CD4-positive, alpha-beta T cell treated with Interleukin-12 subunit alpha and Interleukin-12 subunit beta, for 1 hour (primary cell): ENCODE measurements around the gene FNDC10.
"Not testable (repeated sequence)": the region's sequence is repeated elsewhere in the genome, so short reads cannot be mapped to it uniquely, and the experiment has no call there.

Experiments used
- DNase-seq: peaks from one replicate; pipeline ENCODE4 v3.0.0-alpha.2; 2020

Gene FNDC10

DNA sequence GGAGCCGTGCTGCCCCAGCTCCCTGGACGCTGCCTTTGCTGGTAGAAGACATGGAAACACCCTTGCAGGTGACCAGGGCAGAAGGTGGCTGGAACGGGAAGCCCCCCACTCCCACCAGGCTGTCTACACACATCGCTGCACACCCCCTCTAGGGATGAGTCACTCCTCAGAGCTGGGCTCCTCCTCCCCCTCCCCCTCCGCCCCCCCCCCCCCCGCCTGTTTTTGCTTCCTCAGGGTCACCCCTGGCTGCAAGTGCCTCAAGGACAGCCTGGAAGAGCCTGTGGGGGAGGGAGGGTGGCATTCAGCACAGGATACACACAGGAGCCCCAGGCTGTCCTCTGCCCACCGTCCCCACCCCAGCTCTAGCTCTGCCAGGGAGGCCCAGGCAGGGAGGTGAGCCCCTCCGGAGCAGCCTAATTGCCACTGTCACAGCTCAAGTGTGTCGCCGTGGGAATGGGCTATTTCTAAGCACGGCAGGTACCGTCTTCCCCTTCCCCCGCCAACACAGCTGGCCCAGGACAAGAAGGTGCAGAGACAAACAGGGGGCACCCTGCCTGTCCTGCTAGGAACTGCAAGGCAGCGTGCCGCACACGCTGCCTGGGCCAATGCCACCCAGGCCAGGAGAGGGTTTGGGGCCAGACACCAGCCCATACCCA lies 2.5 kb downstream of the FNDC10 start:
- no peak for DNase-seq

- DNase-seq = no peak
Observed at GRCh38 chr1:1596493-1597274, 3.3 kb downstream of the FNDC10 start.

- not testable (repeated sequence) for DNase-seq
Observed at GRCh38 chr1:1595341-1595740, 4.6 kb downstream of the FNDC10 start.

DNA sequence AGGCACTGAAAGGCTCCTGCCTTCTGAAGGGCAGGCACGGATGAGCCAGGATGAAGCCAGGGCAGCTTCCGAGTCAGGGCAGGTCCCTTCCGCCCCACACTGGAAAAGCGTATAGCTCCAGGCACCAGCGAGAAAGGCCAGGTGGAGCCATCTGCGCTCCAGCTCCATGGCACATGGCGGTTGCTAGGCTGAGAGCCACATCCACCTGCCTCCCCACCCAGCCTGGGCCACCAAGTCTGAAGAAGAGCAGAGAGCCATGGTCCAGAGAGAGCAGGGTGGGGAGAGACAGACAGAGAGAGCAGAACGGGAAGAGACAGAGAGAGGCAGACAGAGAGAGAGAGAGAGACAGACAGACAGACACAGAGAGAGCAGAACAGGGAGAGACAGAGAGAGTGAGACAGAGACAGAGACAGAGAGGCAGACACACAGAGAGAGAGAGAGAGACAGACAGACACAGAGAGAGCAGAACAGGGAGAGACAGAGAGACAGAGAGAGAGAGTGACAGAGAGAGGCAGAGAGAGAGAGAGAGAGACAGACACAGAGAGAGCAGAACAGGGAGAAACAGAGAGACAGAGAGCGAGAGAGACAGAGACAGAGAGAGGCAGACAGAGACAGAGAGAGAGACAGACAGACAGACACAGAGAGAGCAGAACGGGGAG lies 5.2 kb downstream of the FNDC10 start:
- DNase-seq = no peak

DNA sequence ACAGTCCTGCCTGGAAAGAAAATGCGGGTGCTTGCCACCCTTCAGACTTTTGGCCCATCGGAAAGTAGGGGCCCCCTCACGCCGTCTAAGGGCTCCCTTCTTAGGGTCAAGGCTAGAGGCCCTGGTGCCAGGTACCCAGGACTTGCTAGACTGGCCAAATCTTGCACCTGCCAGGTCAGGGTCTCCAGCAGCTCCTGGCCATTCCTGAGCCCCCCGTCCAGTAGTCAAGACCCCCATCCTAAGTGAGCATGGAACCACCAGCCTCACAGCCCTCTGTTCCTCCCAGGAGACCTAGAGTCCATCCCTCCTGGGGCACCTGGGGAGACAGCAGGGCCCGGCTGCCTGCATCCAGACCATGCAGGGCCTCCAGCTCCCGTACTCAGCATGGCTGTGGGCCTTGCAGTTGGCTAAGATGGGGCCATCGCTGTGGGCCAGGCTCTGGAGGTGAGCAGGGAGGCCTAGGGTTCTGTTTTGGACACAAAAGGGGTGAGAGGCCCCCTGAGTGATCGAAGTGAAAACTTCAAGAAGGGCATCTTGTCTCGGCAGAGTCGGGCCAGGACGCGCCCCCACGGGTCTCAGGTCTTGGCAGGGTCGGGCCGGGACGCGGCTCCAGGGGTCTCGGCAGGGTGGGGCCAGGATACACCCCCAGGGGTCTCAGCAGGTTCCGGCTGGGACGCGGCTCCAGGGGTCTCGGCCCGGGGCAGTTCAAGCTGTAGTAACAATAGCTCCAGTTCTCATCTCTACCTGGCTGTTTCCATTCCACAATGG lies 5.9 kb downstream of the FNDC10 start:
- no peak for DNase-seq

DNA sequence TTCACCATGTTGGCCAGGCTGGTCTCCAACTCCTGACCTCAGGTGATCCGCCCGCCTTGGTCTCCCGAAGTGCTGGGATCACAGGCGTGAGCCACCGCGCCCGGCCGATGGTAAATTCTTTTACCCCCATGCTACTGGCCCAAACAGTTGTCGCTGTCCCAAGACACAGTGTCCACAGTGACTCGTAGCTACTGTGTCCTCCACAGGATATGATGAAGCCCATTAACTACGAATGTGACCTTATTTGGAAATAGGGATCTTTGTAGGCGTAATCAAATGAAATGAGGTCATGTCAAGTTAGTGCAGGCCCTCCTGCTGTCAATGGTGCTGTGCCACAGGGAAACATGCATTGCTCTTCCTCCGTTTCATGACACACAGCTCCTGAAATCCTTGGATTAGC lies 8.5 kb downstream of the FNDC10 start:
- DNase-seq = no peak

GRCh38 chr1:1583347-1584010 lies 16.5 kb downstream of the FNDC10 start:
- no peak for DNase-seq

DNA sequence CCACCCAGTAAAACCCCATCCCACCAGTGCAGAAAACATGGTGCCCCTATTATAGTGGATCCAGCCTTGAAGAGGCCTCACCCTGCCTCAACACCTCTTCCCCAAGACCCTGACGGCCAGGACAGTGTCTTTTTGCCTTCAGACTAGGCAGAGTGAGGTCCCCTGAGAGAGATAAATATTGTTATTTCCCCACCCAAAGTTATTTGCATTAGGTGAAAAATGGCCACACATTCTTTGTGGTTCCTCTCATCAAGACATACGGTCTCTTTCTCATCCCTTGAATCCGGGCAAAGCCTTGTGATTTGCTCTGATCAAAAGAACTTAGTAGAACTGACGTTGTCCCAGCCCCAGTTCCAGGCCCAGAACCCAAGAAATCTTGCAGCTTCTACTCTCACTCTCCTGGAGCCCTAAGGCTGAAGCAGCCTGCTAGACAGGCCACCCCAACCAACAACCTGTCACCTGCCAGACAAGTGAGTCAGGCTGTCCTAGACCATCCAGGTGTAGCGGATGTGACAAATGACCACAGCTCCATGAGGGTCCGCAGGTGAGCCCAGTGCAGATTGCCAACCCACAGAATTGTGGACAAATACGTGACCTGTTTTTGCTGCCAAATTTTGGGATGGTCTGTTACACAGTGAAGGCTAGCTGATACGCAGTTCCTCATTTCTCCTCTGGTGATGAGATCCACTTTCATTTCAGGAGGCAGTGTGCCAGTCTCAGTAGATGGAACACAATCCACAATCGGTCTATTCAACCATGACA lies 17.2 kb downstream of the FNDC10 start:
- DNase-seq = no peak

DNA sequence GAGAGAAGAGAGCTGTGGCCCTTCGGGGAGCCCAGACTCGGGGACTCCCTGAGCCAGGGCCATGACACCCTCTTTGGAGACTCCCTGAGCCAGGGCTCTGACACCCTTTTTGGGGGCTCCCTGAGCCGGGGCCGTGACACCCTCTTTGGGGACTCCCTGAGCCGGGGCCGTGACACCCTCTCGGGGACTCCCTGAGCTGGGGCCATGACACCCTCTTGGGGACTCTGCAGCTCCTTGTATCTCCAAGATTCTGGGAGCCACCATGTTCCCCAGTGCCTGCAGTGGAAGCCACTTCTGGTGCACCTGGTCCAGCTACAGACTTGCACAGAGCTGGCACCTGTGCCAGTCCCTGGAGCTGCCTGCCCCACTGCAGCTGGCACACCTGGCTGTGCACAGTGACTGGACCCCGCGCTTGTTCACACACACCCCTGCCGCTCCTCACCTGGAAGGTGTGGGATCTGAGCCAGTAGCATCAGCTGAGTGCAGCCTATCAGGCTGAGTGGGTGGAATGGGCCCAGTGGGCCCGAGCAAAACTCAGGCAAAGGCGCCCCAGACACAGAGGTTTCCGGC lies 21.5 kb downstream of the FNDC10 start:
- no peak for DNase-seq

DNA sequence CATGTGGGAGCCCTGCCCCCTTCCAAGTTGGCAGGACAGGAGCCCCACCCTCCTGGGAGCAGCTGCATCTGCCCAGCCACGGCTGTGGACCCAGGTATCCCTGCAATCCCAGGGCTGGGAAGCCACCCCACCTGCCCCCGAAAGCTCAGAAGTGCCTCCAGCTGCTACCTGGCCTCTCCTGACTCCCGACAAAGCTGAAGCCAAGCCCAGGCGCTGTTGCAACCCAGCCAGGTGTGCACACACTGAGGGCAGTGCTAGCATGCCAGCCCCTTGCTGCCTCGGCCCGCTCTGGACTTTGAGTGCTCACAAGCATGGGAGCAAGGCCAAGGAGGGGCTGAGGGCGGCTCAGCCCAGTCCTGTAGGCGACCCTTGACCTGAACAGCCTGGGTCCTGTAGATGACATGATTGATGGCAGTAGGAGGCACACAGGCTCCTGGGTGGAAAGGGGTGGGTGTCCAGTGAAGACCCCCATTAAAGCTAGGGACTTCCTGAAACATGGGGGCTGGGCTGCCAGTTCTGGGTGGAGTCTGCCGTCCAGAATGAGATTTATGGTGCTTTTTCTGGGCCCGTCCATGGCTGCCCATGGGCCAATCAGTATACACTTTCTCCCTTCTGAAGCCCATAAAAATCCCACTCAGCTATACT lies 22.4 kb downstream of the FNDC10 start:
- DNase-seq = no peak

GRCh38 chr1:1574721-1575537 lies 25.0 kb downstream of the FNDC10 start, which contains the start of gene SSU72:
TSS of gene SSU72 (minus strand) at chr1:1574863. CDS start at chr1:1574557, 306 bp downstream.
- peak; percentile 93 for DNase-seq

- DNase-seq = peak; percentile 82
Observed at GRCh38 chr1:1573843-1574720, 25.9 kb downstream of the FNDC10 start.

GRCh38 chr1:1569341-1569740 lies 30.6 kb downstream of the FNDC10 start:
- no peak for DNase-seq

- no peak for DNase-seq
Observed at GRCh38 chr1:1567891-1568291, 32.0 kb downstream of the FNDC10 start.

GRCh38 chr1:1567152-1567875 lies 32.6 kb downstream of the FNDC10 start:
- DNase-seq = no peak

DNA sequence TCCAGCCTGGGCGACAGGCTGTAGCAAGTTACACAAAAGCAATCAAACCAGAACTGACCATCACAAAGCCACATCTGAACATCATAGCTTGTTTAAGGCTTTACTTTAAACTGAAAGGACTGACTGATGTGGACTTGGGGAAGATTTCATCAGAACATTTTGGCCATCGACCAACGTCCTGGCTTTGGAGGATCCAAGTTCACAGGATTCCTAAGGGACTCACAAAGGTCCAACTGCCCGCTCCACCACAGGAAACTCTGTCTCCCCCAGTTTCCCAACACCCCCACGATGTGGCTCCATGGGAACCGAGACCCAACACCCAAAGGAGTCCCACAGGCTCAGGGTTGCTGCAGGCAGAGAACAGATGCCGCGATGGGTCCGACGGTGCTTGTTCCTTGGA lies 34.6 kb downstream of the FNDC10 start:
- no peak for DNase-seq

DNA sequence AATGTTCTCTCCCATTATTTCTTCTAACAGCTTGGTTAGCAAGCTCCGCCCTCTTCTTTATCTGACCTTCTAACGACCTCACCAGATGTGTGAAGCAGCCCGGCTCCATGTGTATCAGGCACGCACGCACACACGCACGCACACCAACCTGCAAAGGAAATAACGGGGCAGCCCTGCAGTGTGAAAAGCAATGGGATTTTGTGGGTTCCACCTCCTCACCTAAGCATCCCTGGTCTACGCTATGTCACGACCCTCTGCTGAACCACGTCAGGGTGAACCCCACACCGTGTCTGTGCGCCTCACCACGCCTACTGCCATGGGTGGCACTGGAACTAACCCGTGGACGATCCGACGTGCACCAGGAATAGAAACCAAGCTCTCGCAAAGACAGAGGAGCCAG lies 35.7 kb downstream of the FNDC10 start:
- DNase-seq = no peak

- DNase-seq = no peak
Observed at GRCh38 chr1:1563688-1564087, 36.2 kb downstream of the FNDC10 start.
